HG02763 (cell line): Measurements from ENCODE around the gene HESX1.

Experiments used
- ATAC-seq: cut with Tn5 transposase; IDR thresholded peaks from one replicate; pipeline ENCODE4 v1.9.1; 2021; ENCODE audit warnings: mild to moderate bottlenecking, moderate library complexity; ENCODE audit not compliant: unreplicated experiment

HESX1 gene

GRCh38 chr3:57169108-57169507 is 30.7 kb downstream of the HESX1 start:
- ATAC-seq = no peak

GRCh38 chr3:57168151-57168550 is 31.6 kb downstream of the HESX1 start:
- no peak for ATAC-seq

GRCh38 chr3:57166660-57167059 is 33.1 kb downstream of the HESX1 start:
- ATAC-seq = no peak

- no peak for ATAC-seq
Observed at GRCh38 chr3:57165641-57166040, 34.1 kb downstream of the HESX1 start.

GRCh38 chr3:57164657-57165573 is 34.9 kb downstream of the HESX1 start, which contains the start of gene IL17RD:
Gene IL17RD, minus strand, starts transcription at chr3:57165353. Its CDS starts 67 bp downstream, at chr3:57165286.
- ATAC-seq = no peak

- ATAC-seq = no peak
Observed at GRCh38 chr3:57164217-57164656, 35.5 kb downstream of the HESX1 start.

GRCh38 chr3:57163751-57164150 is 36.0 kb downstream of the HESX1 start:
- no peak for ATAC-seq

GRCh38 chr3:57161915-57162314 is 37.9 kb downstream of the HESX1 start:
- no peak for ATAC-seq

- no peak for ATAC-seq
Observed at GRCh38 chr3:57160765-57161538, 38.8 kb downstream of the HESX1 start.

GRCh38 chr3:57160076-57160764 is 39.6 kb downstream of the HESX1 start:
- no peak for ATAC-seq

GRCh38 chr3:57158813-57159738 is 40.7 kb downstream of the HESX1 start:
- ATAC-seq = no peak

- no peak for ATAC-seq
Observed at GRCh38 chr3:57158325-57158724, 41.5 kb downstream of the HESX1 start.

- ATAC-seq = no peak
Observed at GRCh38 chr3:57157545-57157944, 42.2 kb downstream of the HESX1 start.

- ATAC-seq = no peak
Observed at GRCh38 chr3:57155310-57155643, 44.5 kb downstream of the HESX1 start.

- ATAC-seq = no peak
Observed at GRCh38 chr3:57154470-57155309, 45.1 kb downstream of the HESX1 start.

GRCh38 chr3:57152151-57153143 is 47.3 kb downstream of the HESX1 start:
- ATAC-seq = no peak

- no peak for ATAC-seq
Observed at GRCh38 chr3:57151749-57152148, 48.0 kb downstream of the HESX1 start.

- no peak for ATAC-seq
Observed at GRCh38 chr3:57151021-57151449, 48.7 kb downstream of the HESX1 start.
